Esophagus muscularis mucosa (tissue), 4 donors: ENCODE results near the gene SLC22A7.

Source experiments
- CTCF ChIP-seq, 3 experiments: fragments of 200-600 bp in 2 of 3; fragments of 450-650 bp in 1 of 3; sonication (generic) in 2 of 3; IDR thresholded peaks; one replicate each; pipeline ENCODE4 v1.5.1; 2017 to 2019; ENCODE audit warnings: antibody characterized with exemption in 3 of 3, mild to moderate bottlenecking in 2 of 3, moderate library complexity in 1 of 3
- EP300 ChIP-seq: sonication (generic); formaldehyde crosslinking; IDR thresholded peaks from one replicate; pipeline ENCODE4 v1.6.1; 2017; ENCODE audit warnings: antibody characterized with exemption
- POLR2A ChIP-seq: fragments of 450-650 bp; IDR thresholded peaks from one replicate; pipeline ENCODE4 v1.6.1; 2017; ENCODE audit warnings: antibody characterized with exemption, moderate library complexity, mild to moderate bottlenecking, low read depth
- POLR2AphosphoS5 ChIP-seq, 2 donors: sonication (generic); formaldehyde crosslinking; IDR thresholded peaks; one replicate each; pipeline ENCODE4 v1.6.1; 2017; ENCODE audit warnings: antibody characterized with exemption in 2 of 2

- TF ChIP-seq EP300 (no peak), POLR2AphosphoS5 (IDR thresholded peaks at IDR 0.05) (no peak), CTCF (IDR thresholded peaks at IDR 0.05) (no peak), POLR2A (no peak)
These were observed 3.5 kb upstream of the SLC22A7 start for GRCh38 chr6:43294536-43294935.
